Lower leg skin (tissue), 4 donors: ENCODE results near the gene BTBD1. TPM values are rescaled to one million over a fixed set of nuclear protein-coding genes. Genes with fewer than 3 reads are reported as not detected.
"Not testable (repeated sequence)": the region's sequence is repeated elsewhere in the genome, so short reads cannot be mapped to it uniquely, and the experiment has no call there.

Experiments
- DNase-seq, 2 donors: peaks; one replicate each; pipeline ENCODE4 v3.0.0-alpha.2; 2019; ENCODE audit warnings: low spot score in 2 of 2
- H3K4me3 ChIP-seq: fragments of 200-600 bp; sonication (generic); 2 replicates; pipeline ENCODE4 v1.5.1; 2017; ENCODE audit warnings: mild to moderate bottlenecking, low read depth; ENCODE audit not compliant: poor library complexity, severe bottlenecking
- CTCF ChIP-seq, 3 donors: fragments of 450-650 bp; IDR thresholded peaks; one replicate each; pipeline ENCODE4 v1.5.1; 2016; ENCODE audit warnings: antibody characterized with exemption in 3 of 3, mild to moderate bottlenecking in 3 of 3, moderate library complexity in 2 of 3
- POLR2A ChIP-seq, 2 donors: fragments of 450-650 bp; IDR thresholded peaks; one replicate each; pipeline ENCODE4 v1.6.1; 2016 to 2017; ENCODE audit warnings: antibody characterized with exemption in 2 of 2, mild to moderate bottlenecking in 1 of 2, moderate library complexity in 1 of 2
- WGBS, 2 donors: methylation state at CpG; one replicate each; pipeline ENCODE4 v1.1.5; 2018; 5-methylcytosine and 5-hydroxymethylcytosine counted together
- intact Hi-C: fragments of 100-400 bp; cut with DNase I; formaldehyde crosslinking; loops from one replicate; pipeline ENCODE4 v1.15.0; 2023; ENCODE audit warnings: low total_unique reads
- total RNA-seq, 4 donors: library from RNA; depleted of rRNA; stranded (reverse); fragments of >200 nt; gene quantifications; one replicate each; pipeline ENCODE4 v1.1.0, GENCODE V29; 2016

Gene BTBD1
- total RNA-seq, 4 donors from 2014 or later, result 46.2 to 57.5 (median 50.8) TPM

GRCh38 chr15:83081256-83082014 is 14.4 kb upstream of the BTBD1 start:
- H3K4me3 ChIP-seq, result no peak overlapping the region
- no peak for TF ChIP-seq CTCF (IDR thresholded peaks at IDR 0.05)
- TF ChIP-seq POLR2A (IDR thresholded peaks at IDR 0.05), result no peak
- DNase-seq, result no peak
- WGBS, 2 donors, result 73 to 79% methylated on average over 5 of the region's 5 CpGs
- intact Hi-C loops, result no loop called here

DNA sequence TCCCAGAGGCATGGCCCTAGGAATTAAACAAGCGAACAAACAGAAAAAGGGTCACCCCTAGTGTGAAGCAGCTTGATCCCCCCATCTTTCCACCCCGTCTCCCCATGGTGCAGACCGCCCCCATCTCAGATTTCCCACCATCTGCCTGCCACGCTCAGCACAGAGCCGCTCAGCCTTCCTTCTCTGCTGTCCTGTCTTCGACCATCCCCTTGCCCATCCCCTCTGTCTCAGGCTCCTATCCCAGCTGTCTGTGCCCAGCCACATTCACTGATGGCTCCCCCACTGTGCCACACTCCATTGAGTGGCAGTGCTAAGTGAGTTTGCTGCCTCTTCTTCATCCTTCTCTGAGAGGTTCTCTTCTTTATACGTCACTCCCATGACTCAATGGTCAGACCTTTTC is 11.7 kb upstream of the BTBD1 start:
- WGBS, 2 donors, result 67% methylated on average over 7 of the region's 7 CpGs
- H3K4me3 ChIP-seq, result no peak overlapping the region
- no peak for TF ChIP-seq CTCF (IDR thresholded peaks at IDR 0.05)
- TF ChIP-seq POLR2A (IDR thresholded peaks at IDR 0.05), result no peak
- intact Hi-C loops, result no loop called here
- no peak for DNase-seq

- no peak overlapping the region for H3K4me3 ChIP-seq
- no peak for DNase-seq
- intact Hi-C loops, result no loop called here
- TF ChIP-seq POLR2A (IDR thresholded peaks at IDR 0.05) (no peak), CTCF (IDR thresholded peaks at IDR 0.05) (no peak)
- 51 to 56% methylated on average over 5 of the region's 5 CpGs for WGBS, 2 donors
Measured at GRCh38 chr15:83077491-83078230, 10.6 kb upstream of the BTBD1 start.

DNA sequence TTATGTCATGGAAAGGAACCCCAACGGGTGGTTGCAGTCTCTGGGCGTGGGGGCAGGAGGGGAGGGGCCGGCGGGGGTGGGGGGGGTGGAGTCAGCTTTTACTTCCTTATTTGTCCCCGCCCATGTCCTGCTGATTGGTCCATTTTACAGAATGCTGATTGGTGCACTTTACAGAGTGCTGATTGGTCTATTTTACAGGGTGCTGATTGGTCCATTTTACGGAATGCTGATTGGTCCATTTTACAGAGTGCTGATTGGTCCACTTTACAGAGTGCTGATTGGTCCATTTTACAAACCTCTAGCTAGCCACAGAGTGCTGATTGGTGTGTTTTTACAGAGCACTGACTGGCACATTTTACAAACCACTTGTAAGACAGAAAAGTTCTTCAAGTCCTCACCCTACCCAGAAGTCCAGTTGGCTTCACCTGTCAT is 2.2 kb upstream of the BTBD1 start:
- 51 to 54% methylated on average over 6 of the region's 6 CpGs for WGBS, 2 donors
- intact Hi-C loops, H3K4me3 ChIP-seq, DNase-seq: not testable (repeated sequence)

DNA sequence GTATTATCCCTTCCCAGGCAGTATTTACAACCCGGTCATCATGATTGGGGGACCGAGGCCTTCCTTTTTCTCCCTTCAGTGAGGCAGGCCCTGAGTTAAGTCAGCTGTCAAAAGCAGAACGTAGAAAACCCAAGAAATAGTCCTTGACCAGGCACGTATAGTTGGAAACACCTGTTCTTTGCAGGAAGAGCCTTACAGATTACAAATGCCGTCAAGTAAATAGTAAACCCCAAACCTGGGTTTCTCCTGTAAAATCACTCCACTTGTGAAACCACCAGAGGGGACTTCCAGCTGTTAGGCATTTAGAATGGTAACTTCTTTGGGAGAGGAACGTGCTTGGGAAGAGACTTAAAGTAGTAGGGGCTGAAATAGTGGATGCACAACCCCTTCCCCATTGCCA is 1.0 kb upstream of the BTBD1 start:
- 80 to 83% methylated on average over 6 of the region's 6 CpGs for WGBS, 2 donors
- DNase-seq, result no peak
- no peak overlapping the region for H3K4me3 ChIP-seq

More for the DNA sequence above, 1.0 kb upstream of the BTBD1 start:
- no peak for TF ChIP-seq POLR2A (IDR thresholded peaks at IDR 0.05)
- no peak for TF ChIP-seq CTCF (IDR thresholded peaks at IDR 0.05)
- intact Hi-C loops, result no loop called here
